Mesenchymal stem cell (in vitro differentiated cells and primary cell): ENCODE data around the gene CLIP2.

ENCODE experiments used
- DNase-seq: peaks from one replicate; pipeline ENCODE4 v3.0.0-alpha.2; 2013
- H2AFZ ChIP-seq: one replicate; pipeline ENCODE4 v1.6.1; 2013; ENCODE audit warnings: low read depth, mild to moderate bottlenecking, control low read depth, inconsistent platforms, low read length, moderate library complexity
- H2AK5ac ChIP-seq: 2 replicates; pipeline ENCODE4 v1.6.1; 2013; ENCODE audit warnings: low read length, moderate library complexity, mild to moderate bottlenecking, inconsistent platforms; ENCODE audit not compliant: severe bottlenecking
- H2BK120ac ChIP-seq: one replicate; pipeline ENCODE4 v1.6.1; 2013; ENCODE audit warnings: low read depth, mild to moderate bottlenecking, inconsistent platforms, low read length, moderate library complexity
- H2BK12ac ChIP-seq, 2 experiments: one replicate each; pipeline ENCODE4 v1.6.1; 2013; ENCODE audit warnings: inconsistent platforms in 2 of 2, low read length in 2 of 2, mild to moderate bottlenecking in 2 of 2, moderate library complexity in 2 of 2, control low read depth in 1 of 2
- H2BK15ac ChIP-seq: one replicate; pipeline ENCODE4 v1.6.1; 2013; ENCODE audit warnings: mild to moderate bottlenecking, low read depth, inconsistent platforms; ENCODE audit not compliant: poor library complexity, severe bottlenecking
- H2BK5ac ChIP-seq: 2 replicates; pipeline ENCODE4 v1.6.1; 2013; ENCODE audit warnings: low read depth, mild to moderate bottlenecking, low read length, control low read depth, inconsistent platforms; ENCODE audit not compliant: poor library complexity, severe bottlenecking
- H3K14ac ChIP-seq, 2 experiments: one replicate each; pipeline ENCODE4 v1.6.1; 2013; ENCODE audit warnings: inconsistent platforms in 2 of 2, low read length in 2 of 2, control low read depth in 1 of 2, mild to moderate bottlenecking in 1 of 2, moderate library complexity in 1 of 2
- H3K18ac ChIP-seq, 2 experiments: one replicate each; pipeline ENCODE4 v1.6.1; 2013; ENCODE audit warnings: inconsistent platforms in 2 of 2, low read length in 2 of 2, control low read depth in 1 of 2, low read depth in 1 of 2, mild to moderate bottlenecking in 1 of 2
- H3K23ac ChIP-seq, 2 experiments: one replicate each; pipeline ENCODE4 v1.6.1; 2013; ENCODE audit warnings: inconsistent platforms in 2 of 2, low read length in 2 of 2, mild to moderate bottlenecking in 2 of 2, moderate library complexity in 2 of 2, control low read depth in 1 of 2
- H3K27ac ChIP-seq: 2 replicates; pipeline ENCODE4 v1.5.1; 2013; ENCODE audit warnings: mild to moderate bottlenecking, moderate library complexity, low read length, control low read depth, inconsistent platforms; ENCODE audit not compliant: poor library complexity, severe bottlenecking
- H3K27me3 ChIP-seq, 2 experiments: 2 replicates each; pipeline versions ENCODE4 v1.6.1 to v1.7.0; 2013; ENCODE audit warnings: low read length in 2 of 2, mild to moderate bottlenecking in 2 of 2, moderate library complexity in 2 of 2, control low read depth in 1 of 2, inconsistent platforms in 1 of 2; ENCODE audit not compliant: control insufficient read depth in 1 of 2, insufficient read depth in 1 of 2
- H3K36me3 ChIP-seq, 2 experiments: 2 replicates each; pipeline versions ENCODE4 v1.6.1 to v1.7.0; 2013; ENCODE audit warnings: low read length in 2 of 2, control low read depth in 1 of 2, inconsistent platforms in 1 of 2, low read depth in 1 of 2, mild to moderate bottlenecking in 1 of 2; ENCODE audit not compliant: insufficient read depth in 2 of 2, control insufficient read depth in 1 of 2
- H3K4ac ChIP-seq, 2 experiments: one replicate each; pipeline ENCODE4 v1.6.1; 2013; ENCODE audit warnings: inconsistent platforms in 2 of 2, low read length in 2 of 2, mild to moderate bottlenecking in 2 of 2, moderate library complexity in 2 of 2, control low read depth in 1 of 2, low read depth in 1 of 2
- H3K4me1 ChIP-seq: 2 replicates; pipeline ENCODE4 v1.6.1; 2013; ENCODE audit warnings: low read depth, low read length, control low read depth; ENCODE audit not compliant: control insufficient read depth, insufficient read depth
- H3K4me2 ChIP-seq: 2 replicates; pipeline ENCODE4 v1.6.1; 2013; ENCODE audit warnings: low read length, mild to moderate bottlenecking, inconsistent platforms; ENCODE audit not compliant: poor library complexity, severe bottlenecking
- H3K4me3 ChIP-seq, 2 experiments: 2 replicates each; pipeline versions ENCODE4 v1.5.1 to v1.7.0; 2013; ENCODE audit warnings: low read length in 2 of 2, mild to moderate bottlenecking in 2 of 2, control low read depth in 1 of 2, low read depth in 1 of 2; ENCODE audit not compliant: insufficient read depth in 1 of 2
- H3K79me1 ChIP-seq: replicated peaks from 2 replicates; pipeline ENCODE4 v1.6.1; 2013; ENCODE audit warnings: mild to moderate bottlenecking, control low read depth, low read length, inconsistent platforms; ENCODE audit not compliant: poor library complexity, severe bottlenecking
- H3K9ac ChIP-seq: 2 replicates; pipeline ENCODE4 v1.7.0; 2013; ENCODE audit warnings: mild to moderate bottlenecking, low read length, moderate library complexity
- H3K9me3 ChIP-seq: 2 replicates; pipeline ENCODE4 v1.7.0; 2013; ENCODE audit warnings: mild to moderate bottlenecking, low read length; ENCODE audit not compliant: control insufficient read depth
- H4K8ac ChIP-seq: one replicate; pipeline ENCODE4 v1.6.1; 2013; ENCODE audit warnings: inconsistent platforms, mild to moderate bottlenecking, low read length, moderate library complexity
- H4K91ac ChIP-seq: one replicate; pipeline ENCODE4 v1.6.1; 2013; ENCODE audit warnings: mild to moderate bottlenecking, low read length, inconsistent platforms
- WGBS: methylation state at CpG from one replicate; pipeline ENCODE4 v1.1.7; 2013; ENCODE audit warnings: mixed read lengths; 5-methylcytosine and 5-hydroxymethylcytosine counted together

The CLIP2 gene

DNA sequence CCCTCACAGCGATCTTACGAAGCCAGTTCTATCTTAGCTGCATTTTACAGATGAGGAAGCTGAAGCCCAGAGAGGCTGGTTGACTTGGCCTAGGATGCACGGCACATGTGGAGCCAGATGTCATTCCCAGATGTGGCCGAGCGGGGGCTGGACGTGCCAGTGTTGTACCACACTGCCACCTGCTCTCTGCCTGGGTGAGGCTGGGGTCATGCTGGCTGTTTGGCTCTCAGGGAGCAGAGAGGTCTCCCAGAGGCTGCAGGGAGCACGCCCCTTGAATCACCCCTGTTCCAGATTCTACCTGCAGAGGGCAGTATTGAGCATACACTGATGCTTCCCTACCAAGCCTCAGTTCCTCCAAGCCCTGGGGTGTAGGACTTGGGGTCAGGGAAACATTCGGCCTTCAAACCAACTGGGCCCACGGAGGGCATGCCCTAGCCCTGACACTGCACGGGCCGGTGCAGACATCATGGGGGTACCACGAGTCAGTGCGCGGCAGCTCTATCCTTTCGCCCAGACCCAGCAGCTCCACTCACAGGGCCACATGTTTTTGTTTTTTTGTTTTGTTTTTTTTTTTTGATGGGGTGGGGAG, 160.7 kb downstream of the CLIP2 start:
- no peak overlapping the region for H3K4me2 ChIP-seq
- no peak overlapping the region for H3K23ac ChIP-seq
- no peak overlapping the region for H4K8ac ChIP-seq
- H2BK120ac ChIP-seq = no peak overlapping the region
- no peak overlapping the region for H2AFZ ChIP-seq
- no peak overlapping the region for H3K18ac ChIP-seq
- no peak overlapping the region for H2BK15ac ChIP-seq
- H3K4me1 ChIP-seq = peaks cover 5% of the 10 kb centered on the region
- no peaks in the 10 kb centered on the region for H3K9me3 ChIP-seq
- H3K9ac ChIP-seq = no peak overlapping the region
- WGBS = 60% methylated on average over 15 of the region's 15 CpGs
- no peak overlapping the region for H3K4ac ChIP-seq
- no peak overlapping the region for H2BK5ac ChIP-seq
- H3K27ac ChIP-seq = no peak overlapping the region
- H3K4me3 ChIP-seq = no peak overlapping the region
- no peak overlapping the region for H3K14ac ChIP-seq
- H4K91ac ChIP-seq = no peak overlapping the region
- H2AK5ac ChIP-seq = no peak overlapping the region
- no peaks in the 10 kb centered on the region for H3K27me3 ChIP-seq
- no peak overlapping the region for H2BK12ac ChIP-seq
- H3K36me3 ChIP-seq = peaks cover 0 to under 1% of the 10 kb centered on the region in 2 experiments
- no peaks in the 10 kb centered on the region for H3K79me1 ChIP-seq
- DNase-seq = peak; percentile 61

DNA sequence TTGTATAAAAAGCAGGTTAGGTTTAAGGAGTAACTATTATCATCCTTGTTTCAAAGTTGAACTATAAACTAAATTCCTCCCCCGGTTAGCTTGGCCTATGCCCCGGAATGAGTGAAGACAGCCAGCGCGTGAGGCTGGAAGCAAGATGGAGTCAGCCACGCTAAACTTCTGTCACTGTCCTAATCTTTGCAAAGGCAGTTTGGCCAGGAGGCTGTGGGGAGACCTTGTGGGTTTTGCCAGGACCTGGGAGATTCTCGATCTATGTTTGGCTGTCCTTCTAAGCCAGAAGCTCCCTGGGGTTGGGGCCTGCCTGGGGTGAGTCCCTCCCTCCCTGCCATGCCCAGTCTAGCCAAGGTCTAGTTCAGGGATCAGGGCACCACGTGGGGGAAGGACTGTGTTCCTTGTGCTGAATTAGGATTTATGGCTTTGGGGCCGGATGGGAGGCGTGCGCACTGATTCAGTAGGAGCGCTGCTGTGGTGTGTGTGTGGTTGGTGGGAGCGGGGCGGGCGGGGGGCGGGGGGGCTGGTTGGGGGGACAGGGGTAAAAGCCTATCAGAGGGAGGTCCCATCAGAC, 163.6 kb downstream of the CLIP2 start:
- Histone ChIP-seq H3K9ac (peak overlapping the region; percentile 80), H3K18ac (peak overlapping the region in 1 of 2 experiments; percentile 58), H3K36me3 (peaks cover 0 to 6% of the 10 kb centered on the region in 2 experiments), H3K4me1 (peaks cover 14% of the 10 kb centered on the region), H3K23ac (no peak overlapping the region), H2BK5ac (no peak overlapping the region), H2AFZ (no peak overlapping the region), H3K4me3 (peak overlapping the region; percentile 74 to 82), H3K14ac (no peak overlapping the region), H2BK15ac (no peak overlapping the region), H3K4me2 (no peak overlapping the region), H3K27me3 (no peaks in the 10 kb centered on the region), H3K27ac (no peak overlapping the region), H2BK12ac (no peak overlapping the region), H3K79me1 (peaks cover 10% of the 10 kb centered on the region), H3K4ac (no peak overlapping the region), H4K91ac (no peak overlapping the region), H2BK120ac (no peak overlapping the region), H4K8ac (peak overlapping the region; percentile 29), H2AK5ac (no peak overlapping the region), H3K9me3 (no peaks in the 10 kb centered on the region)
- 65% methylated on average over 13 of the region's 15 CpGs for WGBS
- peak; percentile 45 for DNase-seq

DNA sequence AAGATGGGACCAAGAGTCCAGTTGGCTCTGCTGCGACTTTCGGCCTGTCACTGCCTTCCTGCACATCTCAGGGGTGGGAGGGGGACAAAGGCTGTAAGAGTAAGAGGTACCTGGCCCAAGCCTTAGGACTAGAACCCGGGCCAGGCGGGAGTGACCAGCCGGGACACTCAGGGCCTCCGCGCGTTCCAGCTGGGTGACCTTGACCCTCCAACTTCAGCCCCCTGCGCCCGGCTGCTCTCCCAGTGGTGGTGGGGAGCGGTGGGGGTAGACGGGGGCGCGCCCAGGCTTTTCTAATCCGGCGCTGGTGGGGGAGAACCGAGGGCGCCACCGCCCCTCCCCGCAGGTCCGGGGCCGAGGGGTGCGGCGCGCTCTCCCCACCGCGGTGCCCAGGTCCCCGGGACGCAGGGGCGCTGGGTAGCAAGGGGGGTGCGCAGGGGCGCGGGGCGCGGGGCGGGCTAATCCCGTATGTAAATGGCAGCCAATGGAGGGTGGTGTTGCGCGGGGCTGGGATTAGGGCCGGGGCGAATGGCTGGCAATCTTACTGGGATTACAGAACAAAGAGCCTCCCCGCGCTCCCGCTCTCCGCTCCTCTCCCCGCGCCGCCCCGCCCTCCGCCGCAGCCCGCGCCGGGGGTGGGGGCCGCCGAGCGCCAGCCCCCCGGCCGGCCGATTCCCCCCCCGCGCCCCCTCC, 164.3 kb downstream of the CLIP2 start, which contains the start of gene GTF2IRD1:
Gene GTF2IRD1 (plus strand): TSS at position 585 of the 690 bp plus-strand sequence. CDS start 54,175 bp downstream, outside the sequence.
- H3K9ac ChIP-seq = peak within 1 kb of the TSS; percentile 80

More for the DNA sequence above, 164.3 kb downstream of the CLIP2 start, which contains the start of gene GTF2IRD1:
- Histone ChIP-seq H2BK15ac (peak within 1 kb of the TSS; percentile 98), H3K4me1 (peaks cover 14% of the 10 kb centered on the region), H3K4me2 (peak within 1 kb of the TSS; percentile 77), H2BK5ac (no peak within 1 kb of the TSS), H3K27ac (no peak within 1 kb of the TSS), H3K14ac (peak within 1 kb of the TSS in 1 of 2 experiments; percentile 61), H2BK120ac (peak within 1 kb of the TSS; percentile 39), H2AK5ac (no peak within 1 kb of the TSS), H3K79me1 (peaks cover 12% of the 10 kb centered on the region), H3K36me3 (peaks cover 0 to 6% of the 10 kb centered on the region in 2 experiments), H3K27me3 (no peaks in the 10 kb centered on the region), H3K18ac (peak within 1 kb of the TSS; percentile 55 to 79), H4K91ac (peak within 1 kb of the TSS; percentile 72), H3K23ac (no peak within 1 kb of the TSS), H2BK12ac (peak within 1 kb of the TSS in 1 of 2 experiments; percentile 24), H2AFZ (no peak within 1 kb of the TSS), H3K4me3 (peak within 1 kb of the TSS; percentile 74 to 82), H4K8ac (peak within 1 kb of the TSS; percentile 54), H3K4ac (peak within 1 kb of the TSS; percentile 60 to 80), H3K9me3 (no peaks in the 10 kb centered on the region)
- WGBS = 3% methylated on average over 38 of the region's 62 CpGs
- peak; percentile 80 for DNase-seq
